Stomach smooth muscle (tissue), 2 donors: ENCODE data around the gene DNAJC30.

Source experiments
- H3K27ac ChIP-seq: one replicate; pipeline ENCODE4 v1.7.0; 2013; ENCODE audit warnings: mild to moderate bottlenecking, low read length, inconsistent platforms
- H3K27me3 ChIP-seq, 2 donors: one replicate each; pipeline ENCODE4 v1.7.0; 2013; ENCODE audit warnings: low read length in 2 of 2; ENCODE audit not compliant: insufficient read depth in 2 of 2, control insufficient read depth in 1 of 2
- H3K36me3 ChIP-seq, 2 donors: one replicate each; pipeline ENCODE4 v1.7.0; 2013; ENCODE audit warnings: low read length in 2 of 2; ENCODE audit not compliant: control insufficient read depth in 2 of 2, insufficient read depth in 2 of 2
- H3K4me1 ChIP-seq: one replicate; pipeline ENCODE4 v1.7.0; 2013; ENCODE audit warnings: low read length; ENCODE audit not compliant: control insufficient read depth, insufficient read depth
- H3K4me3 ChIP-seq, 2 donors: one replicate each; pipeline ENCODE4 v1.7.0; 2013; ENCODE audit warnings: low read length in 2 of 2
- H3K9ac ChIP-seq, 2 donors: one replicate each; pipeline ENCODE4 v1.7.0; 2013; ENCODE audit warnings: low read length in 2 of 2, mild to moderate bottlenecking in 1 of 2
- H3K9me3 ChIP-seq, 2 donors: one replicate each; pipeline ENCODE4 v1.7.0; 2013; ENCODE audit warnings: low read length in 2 of 2; ENCODE audit not compliant: control insufficient read depth in 2 of 2
- donor health status: healthy.
- donor health status: Pancreatic carcinoma.

The DNAJC30 gene

DNA sequence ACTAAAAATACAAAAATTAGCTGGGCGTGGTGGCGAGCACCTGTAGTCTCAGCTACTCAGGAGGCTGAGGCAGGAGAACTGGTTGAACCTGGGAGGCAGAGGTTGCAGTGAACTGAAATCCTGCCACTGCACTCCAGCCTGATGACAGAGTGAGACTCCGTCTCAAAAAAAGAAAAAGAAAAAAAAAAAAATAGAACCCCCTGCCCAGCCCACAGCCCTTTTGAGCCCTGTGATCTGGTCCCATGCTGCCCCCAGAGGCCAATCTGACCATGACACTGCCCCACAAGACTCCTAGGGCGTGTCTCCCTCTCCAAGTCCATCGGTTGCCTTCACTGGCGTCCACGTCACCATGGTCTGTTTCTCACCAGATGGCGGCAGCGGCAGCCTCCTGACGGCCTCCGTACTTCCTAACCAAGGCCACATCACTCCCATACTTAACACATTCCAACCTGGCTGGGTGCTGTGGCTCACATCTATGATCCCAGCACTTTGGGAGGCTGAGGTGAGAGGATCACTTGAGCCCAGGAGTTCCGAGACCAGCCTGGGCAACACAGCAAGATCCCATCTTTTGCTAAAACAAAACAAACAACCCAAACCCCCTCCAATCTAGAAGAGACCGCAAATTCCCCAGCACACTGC lies 18.2 kb upstream of the DNAJC30 start:
- Histone ChIP-seq H3K27ac (no peak overlapping the region), H3K9ac (no peak overlapping the region), H3K9me3 (no peaks in the 10 kb centered on the region), H3K4me3 (no peak overlapping the region), H3K36me3 (peaks cover 3 to 30% of the 10 kb centered on the region in 2 donors), H3K4me1 (peaks cover 15% of the 10 kb centered on the region), H3K27me3 (no peaks in the 10 kb centered on the region)

DNA sequence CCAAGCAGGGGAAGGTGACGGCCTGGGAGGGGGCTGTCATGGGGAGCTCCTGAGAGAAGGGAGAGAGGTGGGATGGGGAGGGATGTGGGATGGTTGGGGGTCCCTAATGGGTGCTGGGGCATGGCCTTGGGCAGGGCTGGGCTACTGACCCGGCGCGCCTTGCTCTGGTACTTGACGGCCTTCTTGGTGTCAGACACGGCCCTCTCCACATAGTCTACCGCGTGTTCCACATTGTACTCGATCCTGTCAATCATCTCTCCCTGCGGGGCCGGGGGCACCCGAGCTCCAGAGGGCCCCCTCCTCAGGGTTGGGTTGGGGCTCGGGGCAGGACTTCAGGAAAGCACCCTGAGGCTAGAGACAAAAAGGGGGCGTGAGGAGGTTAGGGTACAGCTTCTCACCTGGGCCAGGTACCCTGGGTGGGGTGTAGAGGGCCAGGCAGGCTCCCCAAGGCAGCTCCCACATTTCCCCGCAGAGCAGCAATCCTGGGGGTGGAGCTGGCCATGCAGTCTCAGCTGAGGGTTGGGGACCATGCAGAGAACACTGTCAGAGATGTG lies 17.4 kb upstream of the DNAJC30 start:
- Histone ChIP-seq H3K9ac (no peak overlapping the region), H3K27me3 (no peaks in the 10 kb centered on the region), H3K36me3 (peaks cover 5 to 36% of the 10 kb centered on the region in 2 donors), H3K4me1 (peaks cover 15% of the 10 kb centered on the region), H3K9me3 (no peaks in the 10 kb centered on the region), H3K27ac (no peak overlapping the region), H3K4me3 (no peak overlapping the region)

- peaks cover 15% of the 10 kb centered on the region for H3K4me1 ChIP-seq
- peaks cover 7 to 40% of the 10 kb centered on the region in 2 donors for H3K36me3 ChIP-seq
- H3K9ac ChIP-seq: no peak overlapping the region
- H3K27ac ChIP-seq: no peak overlapping the region
- no peaks in the 10 kb centered on the region for H3K9me3 ChIP-seq
- no peaks in the 10 kb centered on the region for H3K27me3 ChIP-seq
- no peak overlapping the region for H3K4me3 ChIP-seq
Measured at GRCh38 chr7:73700069-73700423, 16.8 kb upstream of the DNAJC30 start.

- Histone ChIP-seq H3K4me3 (no peak overlapping the region), H3K27ac (no peak overlapping the region), H3K4me1 (peaks cover 9% of the 10 kb centered on the region), H3K9me3 (no peaks in the 10 kb centered on the region), H3K27me3 (no peaks in the 10 kb centered on the region), H3K36me3 (peaks cover 10 to 45% of the 10 kb centered on the region in 2 donors), H3K9ac (no peak overlapping the region)
Measured at GRCh38 chr7:73699370-73700068, 16.3 kb upstream of the DNAJC30 start.

- H3K27ac ChIP-seq: no peak overlapping the region
- no peak overlapping the region for H3K4me3 ChIP-seq
- no peaks in the 10 kb centered on the region for H3K27me3 ChIP-seq
- H3K9ac ChIP-seq: no peak overlapping the region
- no peaks in the 10 kb centered on the region for H3K9me3 ChIP-seq
- H3K36me3 ChIP-seq: peaks cover 21 to 56% of the 10 kb centered on the region in 2 donors
- peaks cover 1% of the 10 kb centered on the region for H3K4me1 ChIP-seq
Measured at GRCh38 chr7:73698410-73698809, 15.2 kb upstream of the DNAJC30 start.

DNA sequence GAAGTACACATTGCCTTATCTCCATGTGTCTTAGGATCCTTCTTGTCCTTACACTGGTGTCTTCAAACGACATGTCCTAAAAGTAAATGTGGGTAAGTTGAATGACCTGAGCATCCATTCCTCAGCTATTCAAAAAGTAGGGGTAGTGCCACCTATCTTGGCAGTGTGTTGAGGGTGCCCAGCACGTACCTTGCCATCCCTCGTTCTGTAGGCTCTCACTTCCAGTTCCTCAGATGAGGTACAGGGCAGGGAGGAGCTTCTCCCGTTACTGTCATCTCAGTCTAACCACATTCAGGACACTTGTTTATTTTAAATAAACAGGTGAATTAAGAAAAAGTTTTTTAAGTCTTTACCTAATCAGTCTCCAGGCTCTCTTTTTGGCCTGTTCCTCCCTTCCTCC lies 13.1 kb upstream of the DNAJC30 start:
- no peaks in the 10 kb centered on the region for H3K4me1 ChIP-seq
- H3K9ac ChIP-seq: no peak overlapping the region
- peaks cover 31 to 62% of the 10 kb centered on the region in 2 donors for H3K36me3 ChIP-seq
- no peak overlapping the region for H3K27ac ChIP-seq
- H3K9me3 ChIP-seq: no peaks in the 10 kb centered on the region
- H3K4me3 ChIP-seq: no peak overlapping the region
- H3K27me3 ChIP-seq: no peaks in the 10 kb centered on the region

- Histone ChIP-seq H3K27ac (no peak overlapping the region), H3K9ac (no peak overlapping the region), H3K27me3 (no peaks in the 10 kb centered on the region), H3K36me3 (peaks cover 53 to 55% of the 10 kb centered on the region in 2 donors), H3K4me3 (no peak overlapping the region), H3K9me3 (no peaks in the 10 kb centered on the region), H3K4me1 (no peaks in the 10 kb centered on the region)
Measured at GRCh38 chr7:73690646-73691045, 7.4 kb upstream of the DNAJC30 start.

- Histone ChIP-seq H3K4me3 (no peak overlapping the region), H3K27me3 (no peaks in the 10 kb centered on the region), H3K36me3 (peaks cover 36% of the 10 kb centered on the region in 2 donors), H3K9ac (no peak overlapping the region), H3K9me3 (no peaks in the 10 kb centered on the region), H3K27ac (no peak overlapping the region), H3K4me1 (peaks cover 6% of the 10 kb centered on the region)
Measured at GRCh38 chr7:73688288-73688687, 5.0 kb upstream of the DNAJC30 start.

DNA sequence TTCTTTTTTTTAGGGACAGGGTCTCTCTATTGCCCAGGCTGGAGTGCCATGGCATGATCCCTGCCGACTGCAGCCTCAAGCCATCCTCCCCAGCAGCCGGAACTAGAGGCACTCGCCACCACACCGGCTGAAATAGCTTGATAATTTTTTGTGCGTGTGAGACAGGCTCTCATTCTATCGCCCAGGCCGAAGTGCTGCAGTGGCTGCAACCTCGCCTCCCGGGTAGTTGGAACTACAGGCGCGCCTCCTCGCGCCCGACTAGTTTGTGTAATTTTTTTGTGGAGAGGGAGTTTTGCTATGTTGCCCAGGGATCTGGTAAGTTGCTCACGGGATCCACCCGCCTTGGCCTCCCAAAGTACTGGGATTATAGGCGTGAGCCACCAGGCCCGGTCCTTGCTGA lies 2.1 kb upstream of the DNAJC30 start:
- Histone ChIP-seq H3K27me3 (no peaks in the 10 kb centered on the region), H3K4me3 (no peak overlapping the region), H3K36me3 (peaks cover 17 to 20% of the 10 kb centered on the region in 2 donors), H3K9me3 (no peaks in the 10 kb centered on the region), H3K9ac (no peak overlapping the region), H3K27ac (no peak overlapping the region), H3K4me1 (peaks cover 31% of the 10 kb centered on the region)

- Histone ChIP-seq H3K36me3 (peaks cover 10 to 15% of the 10 kb centered on the region in 2 donors), H3K27me3 (no peaks in the 10 kb centered on the region), H3K4me1 (peaks cover 33% of the 10 kb centered on the region), H3K9me3 (no peaks in the 10 kb centered on the region), H3K9ac (peak overlapping the region; percentile 81 to 83), H3K27ac (peak overlapping the region; percentile 83), H3K4me3 (peak overlapping the region; percentile 71 to 97)
Measured at GRCh38 chr7:73683788-73684693, 788 bp upstream of the DNAJC30 start.
